AG04450 (cell line): ENCODE data around the gene EML3. TPM values are rescaled to one million over a fixed set of nuclear protein-coding genes. Genes with fewer than 3 reads are reported as not detected.

ENCODE experiments used
- CTCF ChIA-PET: fragments of 300-600, 350-600 bp; formaldehyde crosslinking; extraction: SDS; loops from one replicate; lab custom pipeline; 2022; ENCODE audit warnings: antibody characterized with exemption, inconsistent platforms; lab: Charles Lee
- POLR2A ChIA-PET: fragments of 350-600 bp; formaldehyde crosslinking; extraction: SDS; loops from one replicate; lab custom pipeline; 2021; ENCODE audit warnings: antibody characterized with exemption, inconsistent platforms; lab: Yijun Ruan, JAX
- DNase-seq: peaks from one replicate; pipeline ENCODE4 v3.0.0-alpha.2; 2011; ENCODE audit warnings: low read depth, low spot score
- H3K27ac ChIP-seq: one replicate; pipeline ENCODE4 v1.5.1; 2012; ENCODE audit warnings: low read depth, low read length, control low read depth
- H3K27me3 ChIP-seq: one replicate; pipeline ENCODE4 v1.6.0; 2012; ENCODE audit warnings: low read length; ENCODE audit not compliant: control insufficient read depth, insufficient read depth
- H3K4me3 ChIP-seq: 2 replicates; pipeline ENCODE4 v1.5.1; 2011; ENCODE audit warnings: mild to moderate bottlenecking, low read depth, low read length, control low read depth
- H3K9me3 ChIP-seq: 2 replicates; pipeline ENCODE4 v1.5.1; 2012; ENCODE audit warnings: low read length; ENCODE audit not compliant: control insufficient read depth, insufficient read depth
- CTCF ChIP-seq: IDR thresholded peaks from 2 replicates; pipeline ENCODE4 v1.5.1; 2011; ENCODE audit warnings: low read depth, low read length, control low read depth, inconsistent platforms
- polyA plus RNA-seq: library from polyadenylated mRNA; depleted of rRNA; stranded (reverse); fragments of >200 nt; gene quantifications from 2 replicates; pipeline ENCODE4 v1.2.3, GENCODE V29; 2011

EML3 gene
- polyA plus RNA-seq, 1 experiment = 18.6 TPM

- peaks cover 2% of the 10 kb centered on the region; the same call in 1 of the 2 replicates for H3K9me3 ChIP-seq
- POLR2A ChIA-PET = interaction anchor here (0.9 kb wide), 1 partner anchor 9 kb away, joined by 3 read pairs; no protein-coding TSS in a partner anchor
- peak overlapping the region; percentile 80; the same call in 1 of the 2 replicates for H3K4me3 ChIP-seq
- TF ChIP-seq CTCF = no peak
- CTCF ChIA-PET = interaction anchor here (0.9 to 1.6 kb wide), 2 partner anchors 9 to 208 kb away, joined by 3 to 4 read pairs; partner anchors contain the start of gene EML3
- DNase-seq = no peak
- H3K27ac ChIP-seq = no peak overlapping the region
- no peaks in the 10 kb centered on the region for H3K27me3 ChIP-seq
Observed at GRCh38 chr11:62603072-62603408, 9.5 kb downstream of the EML3 start.

- ChIA-PET CTCF (interaction anchor here (0.7 to 2.1 kb wide), 3 partner anchors 9 to 207 kb away, joined by 3 to 10 read pairs (median 5); partner anchors contain the start of gene EEF1G), POLR2A (interaction anchor here (0.5 to 1.9 kb wide), 14 partner anchors 9 to 239 kb away, joined by 3 to 38 read pairs (median 5); partner anchors contain the start of genes B3GAT3, C11orf98, CSKMT and EEF1G)
- H3K4me3 ChIP-seq = peak overlapping the region; percentile 80
- DNase-seq = no peak
- peaks cover 2% of the 10 kb centered on the region; the same call in 1 of the 2 replicates for H3K9me3 ChIP-seq
- TF ChIP-seq CTCF = no peak
- H3K27ac ChIP-seq = peak overlapping the region; percentile 78
- H3K27me3 ChIP-seq = no peaks in the 10 kb centered on the region
Observed at GRCh38 chr11:62602141-62603071, 10.2 kb downstream of the EML3 start.

GRCh38 chr11:62601372-62602140 lies 11.0 kb downstream of the EML3 start, which contains the start of gene MTA2:
TSS of gene MTA2 (minus strand) at chr11:62601865. CDS start at chr11:62601450, 415 bp downstream.
- ChIA-PET CTCF (interaction anchor here (0.7 to 2.1 kb wide), 6 partner anchors 10 to 478 kb away, joined by 3 to 10 read pairs (median 3); partner anchors contain the start of gene EEF1G), POLR2A (interaction anchor here (0.5 to 1.9 kb wide), 16 partner anchors 9 to 280 kb away, joined by 3 to 38 read pairs (median 5); partner anchors contain the start of genes B3GAT3, C11orf98, CSKMT and EEF1G)
- no peaks in the 10 kb centered on the region for H3K27me3 ChIP-seq
- peak within 1 kb of the TSS; percentile 80 for H3K4me3 ChIP-seq
- DNase-seq = peak; percentile 96
- peaks cover 2% of the 10 kb centered on the region; the same call in 1 of the 2 replicates for H3K9me3 ChIP-seq
- TF ChIP-seq CTCF = no peak
- H3K27ac ChIP-seq = peak within 1 kb of the TSS; percentile 78

- Histone ChIP-seq H3K9me3 (peaks cover 2% of the 10 kb centered on the region; the same call in 1 of the 2 replicates), H3K27me3 (no peaks in the 10 kb centered on the region), H3K27ac (peak overlapping the region; percentile 78), H3K4me3 (peak overlapping the region; percentile 80)
- ChIA-PET POLR2A (interaction anchor here (0.6 to 1.9 kb wide), 12 partner anchors 9 to 255 kb away, joined by 3 to 38 read pairs (median 6); partner anchors contain the start of genes B3GAT3, C11orf98, CSKMT and EEF1G), CTCF (interaction anchor here (0.6 to 2.1 kb wide), 7 partner anchors 9 to 478 kb away, joined by 3 to 10 read pairs (median 3); partner anchors contain the start of genes EEF1G and TUT1)
- no peak for DNase-seq
- no peak for TF ChIP-seq CTCF
Observed at GRCh38 chr11:62601122-62601371, 11.5 kb downstream of the EML3 start.
